DND-41 (cell line): ENCODE results near the gene BICC1.
A peak's percentile ranks its signal among the peaks of the same experiment; 100 is the strongest.

Experiments
- EZH2 ChIP-seq: IDR thresholded peaks from 3 replicates; pipeline ENCODE4 v1.6.1; 2012; ENCODE audit warnings: borderline replicate concordance, low read depth, mild to moderate bottlenecking, moderate library complexity, low read length, inconsistent platforms; ENCODE audit not compliant: severe bottlenecking
- TF ChIP-seq, protein P1 (sequence below): IDR thresholded peaks from 2 replicates; pipeline ENCODE4 v1.5.1; 2012; ENCODE audit warnings: borderline replicate concordance, low read length, moderate library complexity, mild to moderate bottlenecking; ENCODE audit not compliant: poor library complexity, severe bottlenecking; ENCODE audit errors: extremely low read depth

GRCh38 chr10:58517081-58517480 is 4.4 kb downstream of the BICC1 start:
- TF ChIP-seq, protein P1, sequence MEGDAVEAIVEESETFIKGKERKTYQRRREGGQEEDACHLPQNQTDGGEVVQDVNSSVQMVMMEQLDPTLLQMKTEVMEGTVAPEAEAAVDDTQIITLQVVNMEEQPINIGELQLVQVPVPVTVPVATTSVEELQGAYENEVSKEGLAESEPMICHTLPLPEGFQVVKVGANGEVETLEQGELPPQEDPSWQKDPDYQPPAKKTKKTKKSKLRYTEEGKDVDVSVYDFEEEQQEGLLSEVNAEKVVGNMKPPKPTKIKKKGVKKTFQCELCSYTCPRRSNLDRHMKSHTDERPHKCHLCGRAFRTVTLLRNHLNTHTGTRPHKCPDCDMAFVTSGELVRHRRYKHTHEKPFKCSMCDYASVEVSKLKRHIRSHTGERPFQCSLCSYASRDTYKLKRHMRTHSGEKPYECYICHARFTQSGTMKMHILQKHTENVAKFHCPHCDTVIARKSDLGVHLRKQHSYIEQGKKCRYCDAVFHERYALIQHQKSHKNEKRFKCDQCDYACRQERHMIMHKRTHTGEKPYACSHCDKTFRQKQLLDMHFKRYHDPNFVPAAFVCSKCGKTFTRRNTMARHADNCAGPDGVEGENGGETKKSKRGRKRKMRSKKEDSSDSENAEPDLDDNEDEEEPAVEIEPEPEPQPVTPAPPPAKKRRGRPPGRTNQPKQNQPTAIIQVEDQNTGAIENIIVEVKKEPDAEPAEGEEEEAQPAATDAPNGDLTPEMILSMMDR = peak; percentile 5
- TF ChIP-seq EZH2 = no peak
